Anterior cingulate cortex (tissue), 58 donors: ENCODE results near the gene ADGRV1.
"Not testable (repeated sequence)": the region's sequence is repeated elsewhere in the genome, so short reads cannot be mapped to it uniquely, and the experiment has no call there.

Experiments used
- DNase-seq, 58 donors: peaks; one replicate each; lab custom pipeline; 2025; lab: John Stamatoyannopoulos, UW

The ADGRV1 gene

GRCh38 chr5:90707698-90708097 is 149.1 kb downstream of the ADGRV1 start:
- no peak for DNase-seq

GRCh38 chr5:90709323-90710155 is 150.9 kb downstream of the ADGRV1 start:
- peak in 24 of 58 donors; percentile 0 to 44 (median 6) for DNase-seq

- no peak for DNase-seq
These were observed 159.8 kb downstream of the ADGRV1 start for GRCh38 chr5:90718387-90718786.

- no peak for DNase-seq
These were observed 181.0 kb downstream of the ADGRV1 start for GRCh38 chr5:90739567-90739966.

- DNase-seq: no peak
These were observed 181.7 kb downstream of the ADGRV1 start for GRCh38 chr5:90740244-90740799.

- DNase-seq: no peak
These were observed 182.5 kb downstream of the ADGRV1 start for GRCh38 chr5:90741022-90741564.

- no peak for DNase-seq
These were observed 187.5 kb downstream of the ADGRV1 start for GRCh38 chr5:90746119-90746518.

- peak in 4 of 58 donors; percentile 1 to 13 (median 3) for DNase-seq
These were observed 188.6 kb downstream of the ADGRV1 start for GRCh38 chr5:90747175-90747574.

GRCh38 chr5:90747693-90748092 is 189.1 kb downstream of the ADGRV1 start:
- DNase-seq: no peak

GRCh38 chr5:90759119-90759518 is 200.5 kb downstream of the ADGRV1 start:
- no peak for DNase-seq

- DNase-seq: no peak
These were observed 209.1 kb downstream of the ADGRV1 start for GRCh38 chr5:90767710-90768109.

GRCh38 chr5:90770006-90770541 is 211.5 kb downstream of the ADGRV1 start:
- DNase-seq: not testable (repeated sequence)

GRCh38 chr5:90777959-90778358 is 219.4 kb downstream of the ADGRV1 start:
- DNase-seq: no peak

- DNase-seq: peak in 52 of 58 donors; percentile 2 to 83 (median 36)
These were observed 225.1 kb downstream of the ADGRV1 start for GRCh38 chr5:90783460-90784333.

- DNase-seq: no peak
These were observed 228.2 kb downstream of the ADGRV1 start for GRCh38 chr5:90786756-90787155.

- no peak for DNase-seq
These were observed 234.1 kb downstream of the ADGRV1 start for GRCh38 chr5:90792725-90793124.

- no peak for DNase-seq
These were observed 234.6 kb downstream of the ADGRV1 start for GRCh38 chr5:90793183-90793582.

- DNase-seq: not testable (repeated sequence)
These were observed 238.3 kb downstream of the ADGRV1 start for GRCh38 chr5:90796919-90797318.

GRCh38 chr5:90800082-90800481 is 241.5 kb downstream of the ADGRV1 start:
- DNase-seq: not testable (repeated sequence)

- not testable (repeated sequence) for DNase-seq
These were observed 241.9 kb downstream of the ADGRV1 start for GRCh38 chr5:90800515-90800914.
